Thymus (tissue), 11 donors: ENCODE results near the gene SUSD5. TPM values are rescaled to one million over a fixed set of nuclear protein-coding genes. Genes with fewer than 3 reads are reported as not detected.
"Not testable (repeated sequence)": the region's sequence is repeated elsewhere in the genome, so short reads cannot be mapped to it uniquely, and the experiment has no call there.

Source experiments
- DNase-seq, 9 donors: peaks; one replicate each; pipeline ENCODE4 v3.0.0-alpha.2; 2013; ENCODE audit warnings: low spot score in 9 of 9, low read depth in 6 of 9, missing footprints in 1 of 9
- H3K27ac ChIP-seq, 2 donors: one replicate each; pipeline ENCODE4 v1.5.1; 2013; ENCODE audit warnings: control low read depth in 1 of 2, low read depth in 1 of 2, low read length in 1 of 2, mild to moderate bottlenecking in 1 of 2, moderate library complexity in 1 of 2
- H3K27me3 ChIP-seq, 2 donors: one replicate each; pipeline ENCODE4 v1.5.1; 2013; ENCODE audit warnings: low read length in 1 of 2; ENCODE audit not compliant: control insufficient read depth in 2 of 2, insufficient read depth in 1 of 2
- H3K36me3 ChIP-seq, 2 donors: one replicate each; pipeline ENCODE4 v1.5.1; 2013; ENCODE audit warnings: low read length in 1 of 2, mild to moderate bottlenecking in 1 of 2, moderate library complexity in 1 of 2; ENCODE audit not compliant: control insufficient read depth in 2 of 2, insufficient read depth in 2 of 2
- H3K4me1 ChIP-seq, 2 donors: one replicate each; pipeline ENCODE4 v1.5.1; 2013; ENCODE audit warnings: low read length in 2 of 2; ENCODE audit not compliant: control insufficient read depth in 2 of 2, insufficient read depth in 2 of 2
- H3K4me3 ChIP-seq, 2 donors: one replicate each; pipeline ENCODE4 v1.5.1; 2013; ENCODE audit warnings: low read length in 2 of 2, control low read depth in 1 of 2, mild to moderate bottlenecking in 1 of 2
- H3K9me3 ChIP-seq, 2 donors: one replicate each; pipeline ENCODE4 v1.5.1; 2013; ENCODE audit warnings: low read length in 1 of 2, mild to moderate bottlenecking in 1 of 2; ENCODE audit not compliant: control insufficient read depth in 2 of 2, insufficient read depth in 1 of 2
- WGBS: extraction: QIAGEN DNeasy Blood & Tissue Kit; methylation state at CpG from one replicate; pipeline ENCODE4 v1.1.7; 2013; 5-methylcytosine and 5-hydroxymethylcytosine counted together
- polyA plus RNA-seq: library from polyadenylated mRNA; stranded (reverse); fragments of 200-250 nt; gene quantifications from one replicate; pipeline ENCODE4 v1.2.3, GENCODE V29; 2013
- total RNA-seq: library from RNA; stranded (reverse); fragments of 120-200 nt; gene quantifications from one replicate; pipeline ENCODE4 v1.2.4, GENCODE V29; 2013
- donor health status: healthy.

SUSD5 gene
- total and polyA plus RNA-seq, 2 donors, result 0.14 to 2.5 TPM

DNA sequence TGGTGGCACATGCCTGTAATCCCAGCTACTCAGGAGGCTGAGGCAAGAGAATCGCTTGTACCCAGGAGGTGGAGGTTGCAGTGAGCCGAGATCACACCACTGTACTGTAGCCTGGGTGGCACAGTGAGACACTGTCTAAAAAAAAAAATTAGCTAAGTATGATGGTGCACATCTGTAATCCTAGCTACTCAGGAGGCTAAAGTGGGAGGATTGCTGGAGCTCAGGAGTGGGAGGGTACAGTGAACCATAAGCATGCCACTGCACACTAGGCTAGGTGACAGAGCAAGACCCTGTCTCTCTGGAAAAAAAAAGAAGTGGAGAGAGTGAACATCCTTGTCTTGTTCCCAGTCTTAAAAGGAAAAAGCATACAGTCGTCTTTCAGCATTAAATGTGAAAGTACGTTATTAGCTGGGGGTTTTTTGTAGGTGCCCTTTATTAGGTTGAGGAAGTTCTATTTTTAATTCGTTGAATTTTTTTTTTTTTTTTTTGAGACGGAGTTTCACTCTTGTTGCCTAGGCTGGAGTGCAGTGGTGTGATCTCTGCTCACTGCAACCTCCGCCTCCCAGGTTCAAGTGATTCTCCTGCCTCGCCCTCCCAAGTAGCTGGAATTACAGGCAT lies 79.5 kb downstream of the SUSD5 start:
- DNase-seq, H3K4me3 ChIP-seq, H3K9me3 ChIP-seq, H3K27me3 ChIP-seq, H3K27ac ChIP-seq, H3K36me3 ChIP-seq, H3K4me1 ChIP-seq: not testable (repeated sequence)
- WGBS, result 96% methylated on average over 8 of the region's 8 CpGs

GRCh38 chr3:33137691-33138090 lies 80.9 kb downstream of the SUSD5 start:
- H3K27me3 ChIP-seq, result no peaks in the 10 kb centered on the region
- 96% methylated on average over 1 of the region's 1 CpG for WGBS
- no peak for DNase-seq
- H3K36me3 ChIP-seq, result peaks cover 4 to 5% of the 10 kb centered on the region in 2 donors
- no peaks in the 10 kb centered on the region for H3K9me3 ChIP-seq
- H3K4me1 ChIP-seq, result no peaks in the 10 kb centered on the region
- H3K27ac ChIP-seq, result no peak overlapping the region
- no peak overlapping the region for H3K4me3 ChIP-seq

GRCh38 chr3:33134026-33134625 lies 84.5 kb downstream of the SUSD5 start:
- 72% methylated on average over 4 of the region's 4 CpGs for WGBS
- Histone ChIP-seq H3K36me3 (peaks cover 0 to 4% of the 10 kb centered on the region in 2 donors), H3K27me3 (no peaks in the 10 kb centered on the region), H3K9me3 (no peaks in the 10 kb centered on the region), H3K4me1 (no peaks in the 10 kb centered on the region), H3K27ac (no peak overlapping the region), H3K4me3 (no peak overlapping the region)
- DNase-seq, result no peak

- Histone ChIP-seq H3K27me3 (no peaks in the 10 kb centered on the region), H3K9me3 (no peaks in the 10 kb centered on the region), H3K4me1 (no peaks in the 10 kb centered on the region), H3K27ac (no peak overlapping the region), H3K4me3 (no peak overlapping the region), H3K36me3 (peaks cover 0 to 4% of the 10 kb centered on the region in 2 donors)
- DNase-seq, result no peak
- 100% methylated on average over 1 of the region's 1 CpG for WGBS
Observed at GRCh38 chr3:33132019-33132360, 86.6 kb downstream of the SUSD5 start.

DNA sequence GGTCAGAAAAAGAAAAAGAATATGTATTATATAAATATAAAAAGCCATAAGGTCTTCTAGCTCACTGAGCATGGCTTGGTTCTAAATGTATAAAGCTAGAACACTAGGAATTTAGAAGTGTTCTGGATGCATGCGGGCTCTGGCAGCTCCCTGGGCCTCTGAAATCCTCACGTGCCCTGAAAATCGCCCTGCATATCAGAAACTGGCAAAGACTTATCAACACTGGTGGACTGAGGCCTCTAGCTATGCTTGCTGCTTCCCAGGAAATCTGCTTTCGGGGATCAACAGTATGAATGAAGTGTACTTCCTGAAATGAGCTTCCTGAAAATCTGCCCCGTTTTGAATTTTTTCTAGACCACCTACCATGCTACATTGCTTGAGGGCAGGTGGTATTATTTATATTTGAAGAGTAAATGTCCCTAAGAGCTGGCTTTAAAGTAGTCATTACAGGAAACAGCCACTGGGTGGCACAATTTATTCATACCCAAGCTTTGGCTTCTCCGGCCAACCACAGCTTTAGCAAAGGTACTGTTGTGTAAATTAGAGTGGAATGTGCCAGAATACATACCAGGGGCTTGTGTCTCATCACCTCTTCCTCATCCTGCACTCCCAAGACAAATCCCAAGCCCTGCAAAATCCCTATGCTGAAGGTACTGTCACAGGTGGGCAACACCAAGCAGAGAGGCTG lies 87.1 kb downstream of the SUSD5 start:
- Histone ChIP-seq H3K36me3 (peaks cover 0 to 4% of the 10 kb centered on the region in 2 donors), H3K4me3 (no peak overlapping the region), H3K9me3 (no peaks in the 10 kb centered on the region), H3K4me1 (no peaks in the 10 kb centered on the region), H3K27ac (no peak overlapping the region), H3K27me3 (no peaks in the 10 kb centered on the region)
- peak; percentile 24 to 75 (median 48) for DNase-seq
- 66% methylated on average over 6 of the region's 6 CpGs for WGBS

- Histone ChIP-seq H3K4me3 (no peak overlapping the region), H3K4me1 (no peaks in the 10 kb centered on the region), H3K9me3 (no peaks in the 10 kb centered on the region), H3K27me3 (no peaks in the 10 kb centered on the region), H3K27ac (no peak overlapping the region), H3K36me3 (peaks cover 0 to 1% of the 10 kb centered on the region in 2 donors)
- DNase-seq, result no peak
- 96% methylated on average over 2 of the region's 2 CpGs for WGBS
Observed at GRCh38 chr3:33130144-33130543, 88.5 kb downstream of the SUSD5 start.

GRCh38 chr3:33128706-33129105 lies 89.9 kb downstream of the SUSD5 start:
- Histone ChIP-seq H3K4me1 (no peaks in the 10 kb centered on the region), H3K4me3 (no peak overlapping the region), H3K9me3 (no peaks in the 10 kb centered on the region), H3K27ac (no peak overlapping the region), H3K27me3 (no peaks in the 10 kb centered on the region), H3K36me3 (peaks cover 0 to 3% of the 10 kb centered on the region in 2 donors)
- no peak for DNase-seq
- WGBS, result 93% methylated on average over 1 of the region's 1 CpG

DNA sequence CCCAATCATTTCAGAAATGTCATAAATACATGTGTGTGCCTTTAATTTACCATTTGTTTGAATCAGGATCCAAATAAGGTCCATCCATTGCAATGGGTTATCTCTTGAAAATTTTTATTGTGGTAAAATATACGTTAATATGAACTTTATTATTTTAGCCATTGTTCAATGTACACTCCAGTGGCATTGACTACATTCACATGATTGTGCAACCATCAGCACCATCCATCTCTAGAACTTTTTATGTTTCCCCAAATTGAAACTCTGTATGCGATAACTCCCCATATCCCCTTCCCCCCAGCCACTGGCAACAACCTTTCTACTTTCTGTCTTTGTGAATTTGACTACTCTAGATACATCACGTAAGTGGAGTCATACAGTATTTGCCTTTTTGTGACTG lies 92.8 kb downstream of the SUSD5 start:
- H3K4me3 ChIP-seq, result no peak overlapping the region
- no peak for DNase-seq
- peaks cover 0 to 5% of the 10 kb centered on the region in 2 donors for H3K36me3 ChIP-seq
- 96% methylated on average over 3 of the region's 3 CpGs for WGBS
- H3K4me1 ChIP-seq, result no peaks in the 10 kb centered on the region
- no peaks in the 10 kb centered on the region for H3K9me3 ChIP-seq
- no peaks in the 10 kb centered on the region for H3K27me3 ChIP-seq
- no peak overlapping the region for H3K27ac ChIP-seq

GRCh38 chr3:33124638-33125037 lies 94.0 kb downstream of the SUSD5 start:
- 94% methylated on average over 1 of the region's 1 CpG for WGBS
- H3K36me3 ChIP-seq, result peaks cover 0 to 5% of the 10 kb centered on the region in 2 donors
- H3K27ac ChIP-seq, result no peak overlapping the region
- H3K27me3 ChIP-seq, result no peaks in the 10 kb centered on the region
- no peak overlapping the region for H3K4me3 ChIP-seq
- H3K9me3 ChIP-seq, result no peaks in the 10 kb centered on the region
- DNase-seq, result no peak
- no peaks in the 10 kb centered on the region for H3K4me1 ChIP-seq
